GM06990 (cell line): ENCODE measurements around the gene NLRP6.
"Not testable (repeated sequence)": the region's sequence is repeated elsewhere in the genome, so short reads cannot be mapped to it uniquely, and the experiment has no call there.

Source experiments
- DNase-seq: peaks from one replicate; pipeline ENCODE4 v3.0.0-alpha.2; 2011; ENCODE audit not compliant: insufficient read length; ENCODE audit errors: extremely low read depth
- H3K27me3 ChIP-seq: replicated peaks from 2 replicates; pipeline ENCODE4 v1.6.0; 2011; ENCODE audit warnings: low read length; ENCODE audit not compliant: control insufficient read depth, insufficient read depth
- H3K36me3 ChIP-seq: 2 replicates; pipeline ENCODE4 v1.5.1; 2011; ENCODE audit warnings: low read length; ENCODE audit not compliant: control insufficient read depth, insufficient read depth
- H3K4me3 ChIP-seq: replicated peaks from 2 replicates; pipeline ENCODE4 v1.5.1; 2011; ENCODE audit warnings: low read depth, mild to moderate bottlenecking, control low read depth, low read length
- TF ChIP-seq, protein P1 (sequence below): IDR thresholded peaks from 2 replicates; pipeline ENCODE4 v1.5.1; 2011; ENCODE audit warnings: low read length, control low read depth, mild to moderate bottlenecking, inconsistent platforms; ENCODE audit not compliant: insufficient read depth, poor library complexity, severe bottlenecking

The NLRP6 gene

DNA sequence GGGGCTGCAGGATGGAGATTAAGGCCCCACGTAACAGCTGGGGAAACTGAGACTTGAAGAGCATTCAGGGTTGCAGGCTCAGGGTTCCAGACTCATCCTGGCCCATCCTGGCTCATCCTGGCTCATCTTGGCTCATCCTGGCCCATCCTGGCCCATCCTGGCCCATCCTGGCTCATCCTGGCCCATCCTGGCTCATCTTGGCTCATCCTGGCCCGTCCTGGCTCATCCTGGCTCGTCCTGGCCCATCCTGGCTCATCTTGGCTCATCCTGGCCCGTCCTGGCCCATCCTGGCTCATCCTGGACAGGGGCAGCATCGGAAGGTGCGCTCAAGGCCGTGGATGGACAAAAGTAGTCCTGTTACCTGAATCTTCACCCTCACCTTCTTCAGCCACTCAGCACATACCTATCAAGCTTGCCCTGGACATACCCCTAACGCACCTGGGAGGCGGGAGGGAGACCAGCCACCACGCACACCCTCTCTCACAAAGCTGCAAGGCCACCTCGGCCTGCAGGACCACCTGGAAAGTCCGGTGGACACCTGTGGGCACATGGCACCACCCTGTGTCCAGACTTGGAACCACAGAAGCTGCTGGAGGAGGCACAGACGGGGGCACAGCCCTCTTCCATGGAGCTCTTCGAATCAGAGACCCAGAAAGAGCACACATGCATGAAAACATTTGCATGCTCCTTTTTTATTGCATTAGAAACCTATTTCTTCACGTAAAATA lies 20.3 kb upstream of the NLRP6 start:
- Histone ChIP-seq H3K27me3 (no peaks in the 10 kb centered on the region), H3K4me3 (no peak overlapping the region), H3K36me3 (peaks cover 9% of the 10 kb centered on the region)
- DNase-seq: no peak
- TF ChIP-seq, protein P1, sequence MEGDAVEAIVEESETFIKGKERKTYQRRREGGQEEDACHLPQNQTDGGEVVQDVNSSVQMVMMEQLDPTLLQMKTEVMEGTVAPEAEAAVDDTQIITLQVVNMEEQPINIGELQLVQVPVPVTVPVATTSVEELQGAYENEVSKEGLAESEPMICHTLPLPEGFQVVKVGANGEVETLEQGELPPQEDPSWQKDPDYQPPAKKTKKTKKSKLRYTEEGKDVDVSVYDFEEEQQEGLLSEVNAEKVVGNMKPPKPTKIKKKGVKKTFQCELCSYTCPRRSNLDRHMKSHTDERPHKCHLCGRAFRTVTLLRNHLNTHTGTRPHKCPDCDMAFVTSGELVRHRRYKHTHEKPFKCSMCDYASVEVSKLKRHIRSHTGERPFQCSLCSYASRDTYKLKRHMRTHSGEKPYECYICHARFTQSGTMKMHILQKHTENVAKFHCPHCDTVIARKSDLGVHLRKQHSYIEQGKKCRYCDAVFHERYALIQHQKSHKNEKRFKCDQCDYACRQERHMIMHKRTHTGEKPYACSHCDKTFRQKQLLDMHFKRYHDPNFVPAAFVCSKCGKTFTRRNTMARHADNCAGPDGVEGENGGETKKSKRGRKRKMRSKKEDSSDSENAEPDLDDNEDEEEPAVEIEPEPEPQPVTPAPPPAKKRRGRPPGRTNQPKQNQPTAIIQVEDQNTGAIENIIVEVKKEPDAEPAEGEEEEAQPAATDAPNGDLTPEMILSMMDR: peak; percentile 43

DNA sequence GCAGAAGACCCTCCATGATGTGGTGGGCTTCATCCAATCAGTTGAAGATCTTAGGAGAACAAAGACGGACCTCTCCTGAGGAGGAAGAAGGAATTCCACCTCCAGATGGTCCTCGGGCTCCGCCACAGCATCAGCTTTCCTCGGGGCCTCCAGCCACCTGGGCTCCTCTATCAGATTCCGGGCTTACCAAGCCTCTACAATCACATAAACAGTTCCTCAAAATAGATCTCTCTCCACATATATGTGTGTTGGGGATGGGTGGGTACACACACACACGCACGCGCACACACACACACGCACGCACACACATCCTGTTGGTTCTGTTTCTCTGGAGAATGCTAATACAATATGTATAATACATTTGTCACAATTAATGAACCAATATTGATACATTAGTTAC lies 18.8 kb upstream of the NLRP6 start:
- DNase-seq: no peak
- TF ChIP-seq, protein P1: no peak
- no peaks in the 10 kb centered on the region for H3K27me3 ChIP-seq
- H3K4me3 ChIP-seq: no peak overlapping the region
- H3K36me3 ChIP-seq: no peaks in the 10 kb centered on the region

- TF ChIP-seq, protein P1: no peak
- H3K27me3 ChIP-seq: no peaks in the 10 kb centered on the region
- H3K36me3 ChIP-seq: no peaks in the 10 kb centered on the region
- H3K4me3 ChIP-seq: no peak overlapping the region
- no peak for DNase-seq
These were observed 16.6 kb upstream of the NLRP6 start for GRCh38 chr11:261624-262023.

DNA sequence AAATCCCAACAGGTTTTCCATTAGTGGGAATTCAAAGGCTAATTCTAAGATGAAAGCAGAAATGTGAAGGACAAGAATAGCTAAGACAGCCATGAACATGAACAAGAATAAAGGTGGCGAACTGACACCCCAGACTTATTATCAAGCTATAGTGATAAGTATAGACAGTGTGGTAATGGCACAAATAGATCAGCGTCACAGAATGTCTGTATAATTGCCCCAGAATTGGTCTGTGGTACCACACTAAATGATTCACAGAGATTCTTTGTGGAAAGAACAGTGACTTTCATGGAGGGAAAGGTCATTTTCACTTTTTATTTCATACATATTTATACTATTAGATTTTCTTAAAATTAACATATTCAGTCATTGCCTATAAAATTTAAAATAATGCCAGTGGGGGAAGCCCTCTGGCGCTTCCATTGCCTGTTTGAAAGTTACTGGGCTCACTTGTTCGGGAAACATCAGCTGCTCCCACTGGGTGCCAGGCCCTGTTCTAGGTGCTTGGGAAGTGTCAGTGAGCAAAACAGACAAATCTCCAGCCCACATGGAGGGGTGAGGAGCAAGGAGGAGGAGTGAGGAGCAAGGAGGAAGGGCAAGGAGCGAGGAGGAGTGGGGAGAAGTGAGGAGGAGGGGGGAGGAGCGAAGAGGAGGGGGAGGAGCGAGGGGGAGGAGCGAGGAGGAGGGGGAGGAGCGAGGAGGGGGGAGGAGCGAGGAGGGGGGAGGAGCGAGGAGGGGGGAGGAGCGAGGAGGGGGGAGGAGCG lies 11.3 kb upstream of the NLRP6 start:
- Histone ChIP-seq H3K4me3 (no peak overlapping the region), H3K36me3 (no peaks in the 10 kb centered on the region), H3K27me3 (no peaks in the 10 kb centered on the region)
- TF ChIP-seq, protein P1: no peak
- no peak for DNase-seq

GRCh38 chr11:267491-267994 lies 10.7 kb upstream of the NLRP6 start:
- Histone ChIP-seq H3K4me3 (peak overlapping the region; percentile 67), H3K27me3 (no peaks in the 10 kb centered on the region), H3K36me3 (no peaks in the 10 kb centered on the region)
- DNase-seq: peak; percentile 75
- TF ChIP-seq, protein P1: no peak

DNA sequence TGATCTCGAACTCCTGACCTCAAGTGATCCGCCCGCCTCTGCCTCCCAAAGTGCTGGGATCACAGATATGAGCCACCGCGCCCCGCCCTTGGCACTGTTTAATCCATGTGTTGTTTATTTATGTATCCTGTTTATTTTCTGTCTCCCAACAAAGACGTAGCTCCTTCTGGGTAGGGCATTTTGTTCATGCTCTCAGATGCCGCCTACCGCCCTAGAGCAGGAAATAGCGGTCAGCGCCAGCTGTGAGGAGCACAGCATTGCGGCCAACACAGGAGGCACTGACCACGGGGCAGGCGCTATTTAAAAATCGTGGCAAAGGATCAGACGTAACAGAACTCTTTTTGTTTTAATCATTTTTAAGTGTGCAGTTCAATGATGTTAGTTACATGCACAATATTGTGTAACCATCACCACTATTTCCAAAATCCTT lies 9.5 kb upstream of the NLRP6 start:
- peak overlapping the region; percentile 67 for H3K4me3 ChIP-seq

More for the DNA sequence above, 9.5 kb upstream of the NLRP6 start:
- H3K27me3 ChIP-seq, H3K36me3 ChIP-seq: not testable (repeated sequence)
- peak; percentile 72 for DNase-seq
